Activated T-helper 1 cell treated with Interleukin-2 at 50 U/mL for 16 hours (primary cell): ENCODE results near the gene IGSF6.
A peak's percentile ranks its signal among the peaks of the same experiment; 100 is the strongest.
"Not testable (repeated sequence)": the region's sequence is repeated elsewhere in the genome, so short reads cannot be mapped to it uniquely, and the experiment has no call there.

Experiments used
- DNase-seq: peaks from one replicate; pipeline ENCODE4 v3.0.0-alpha.2; 2020; ENCODE audit warnings: low read depth

IGSF6 gene

GRCh38 chr16:21653571-21653970 is 1.2 kb upstream of the IGSF6 start:
- no peak for DNase-seq

- no peak for DNase-seq
Measured at GRCh38 chr16:21651515-21651914, 893 bp downstream of the IGSF6 start.

GRCh38 chr16:21650521-21650920 is 1.9 kb downstream of the IGSF6 start:
- DNase-seq = no peak

GRCh38 chr16:21649826-21650406 is 2.5 kb downstream of the IGSF6 start:
- DNase-seq = not testable (repeated sequence)

- DNase-seq = no peak
Measured at GRCh38 chr16:21647562-21648164, 4.7 kb downstream of the IGSF6 start.

GRCh38 chr16:21646721-21647561 is 5.5 kb downstream of the IGSF6 start:
- DNase-seq = peak; percentile 62

GRCh38 chr16:21646091-21646490 is 6.3 kb downstream of the IGSF6 start:
- no peak for DNase-seq

GRCh38 chr16:21645261-21645721 is 7.1 kb downstream of the IGSF6 start:
- DNase-seq = no peak

- DNase-seq = no peak
Measured at GRCh38 chr16:21644674-21645073, 7.7 kb downstream of the IGSF6 start.

GRCh38 chr16:21643785-21644184 is 8.6 kb downstream of the IGSF6 start:
- no peak for DNase-seq

- no peak for DNase-seq
Measured at GRCh38 chr16:21642861-21643260, 9.5 kb downstream of the IGSF6 start.

- no peak for DNase-seq
Measured at GRCh38 chr16:21641916-21642315, 10.5 kb downstream of the IGSF6 start.

- DNase-seq = no peak
Measured at GRCh38 chr16:21639493-21639892, 12.9 kb downstream of the IGSF6 start.

- no peak for DNase-seq
Measured at GRCh38 chr16:21638573-21638975, 13.8 kb downstream of the IGSF6 start.

- DNase-seq = no peak
Measured at GRCh38 chr16:21637032-21637968, 15.1 kb downstream of the IGSF6 start.

- not testable (repeated sequence) for DNase-seq
Measured at GRCh38 chr16:21635694-21636093, 16.7 kb downstream of the IGSF6 start.

- DNase-seq = no peak
Measured at GRCh38 chr16:21634216-21634615, 18.2 kb downstream of the IGSF6 start.

- not testable (repeated sequence) for DNase-seq
Measured at GRCh38 chr16:21631951-21632575, 20.3 kb downstream of the IGSF6 start.

GRCh38 chr16:21631376-21631775 is 21.0 kb downstream of the IGSF6 start:
- not testable (repeated sequence) for DNase-seq

- not testable (repeated sequence) for DNase-seq
Measured at GRCh38 chr16:21630866-21631265, 21.5 kb downstream of the IGSF6 start.
